SU-DHL-6 (cell line): ENCODE data around the gene UBAC1.
"Not testable (repeated sequence)": the region's sequence is repeated elsewhere in the genome, so short reads cannot be mapped to it uniquely, and the experiment has no call there.

Experiments
- H2AFZ ChIP-seq: fragments of 200-600 bp; sonication (generic); 2 replicates; pipeline ENCODE4 v1.6.1; 2014; ENCODE audit warnings: low read depth, mild to moderate bottlenecking, moderate library complexity, mixed read lengths, antibody characterized with exemption, low read length; ENCODE audit not compliant: severe bottlenecking
- H3F3A ChIP-seq: fragments of 200-600 bp; shearing (Covaris generic); 2 replicates; pipeline ENCODE4 v1.6.0; 2016; ENCODE audit warnings: antibody characterized with exemption, mild to moderate bottlenecking; ENCODE audit not compliant: insufficient read depth
- H3K27ac ChIP-seq: fragments of 200-600 bp; sonication (generic); 2 replicates; pipeline ENCODE4 v1.5.1; 2016; ENCODE audit warnings: low read depth, mild to moderate bottlenecking, low read length, moderate library complexity, mixed read lengths
- H3K27me3 ChIP-seq: fragments of 200-600 bp; sonication (generic), shearing (Covaris generic); 2 replicates; pipeline ENCODE4 v1.6.0; 2014; ENCODE audit warnings: mild to moderate bottlenecking, low read length
- H3K36me3 ChIP-seq: fragments of 200-600 bp; sonication (generic); 2 replicates; pipeline ENCODE4 v1.6.1; 2014; ENCODE audit warnings: mild to moderate bottlenecking, low read length, mixed read lengths
- H3K4me2 ChIP-seq: fragments of 300-600, 200-600 bp; shearing (Covaris generic), sonication (generic); 2 replicates; pipeline ENCODE4 v1.6.0; 2014; ENCODE audit warnings: low read length, low read depth, mild to moderate bottlenecking; ENCODE audit not compliant: poor library complexity, severe bottlenecking
- H3K4me3 ChIP-seq: fragments of 200-600 bp; sonication (generic); 2 replicates; pipeline ENCODE4 v1.5.1; 2014; ENCODE audit warnings: antibody characterized with exemption, low read length, mild to moderate bottlenecking, mixed read lengths; ENCODE audit not compliant: insufficient read depth, poor library complexity, severe bottlenecking
- H3K79me2 ChIP-seq: fragments of 200-600 bp; sonication (generic); 2 replicates; pipeline ENCODE4 v1.6.1; 2014; ENCODE audit warnings: mild to moderate bottlenecking, low read length, moderate library complexity; ENCODE audit not compliant: insufficient read depth
- H3K9ac ChIP-seq: fragments of 200-600 bp; sonication (generic); 2 replicates; pipeline ENCODE4 v1.7.0; 2014; ENCODE audit warnings: mild to moderate bottlenecking, low read length
- H3K9me2 ChIP-seq: fragments of 200-600 bp; sonication (generic); replicated peaks from 2 replicates; pipeline ENCODE4 v1.6.1; 2014; ENCODE audit warnings: low read length; ENCODE audit not compliant: insufficient read depth
- H3K9me3 ChIP-seq: fragments of 200-600 bp; sonication (generic); 2 replicates; pipeline ENCODE4 v1.6.1; 2014; ENCODE audit warnings: low read length, mixed read lengths; ENCODE audit not compliant: insufficient read depth
- H4K20me1 ChIP-seq: fragments of 200-600 bp; sonication (generic); 2 replicates; pipeline ENCODE4 v1.6.1; 2014; ENCODE audit warnings: low read depth, mild to moderate bottlenecking, antibody characterized with exemption, low read length, moderate library complexity, mixed read lengths
- EZH2phosphoT487 ChIP-seq: fragments of 200-600 bp; sonication (generic), shearing (Covaris generic); conservative IDR thresholded peaks from 2 replicates; pipeline ENCODE4 v1.6.1; 2018; ENCODE audit warnings: mild to moderate bottlenecking, antibody characterized with exemption, low read length, moderate library complexity, mixed read lengths
- TF ChIP-seq, protein P1 (sequence below): fragments of 200-600 bp; sonication (generic); IDR thresholded peaks from one replicate; pipeline ENCODE4 v1.5.1; 2017; ENCODE audit warnings: antibody characterized with exemption, mild to moderate bottlenecking, low read length, moderate library complexity; ENCODE audit not compliant: insufficient read depth, poor library complexity, severe bottlenecking

Gene UBAC1

GRCh38 chr9:135945969-135946368 lies 15.2 kb downstream of the UBAC1 start:
- H3K4me2 ChIP-seq, result no peak overlapping the region
- H3K9me2 ChIP-seq, result no peaks in the 10 kb centered on the region
- H4K20me1 ChIP-seq, result no peaks in the 10 kb centered on the region
- H3K36me3 ChIP-seq, result no peaks in the 10 kb centered on the region
- no peaks in the 10 kb centered on the region for H3K9me3 ChIP-seq
- TF ChIP-seq EZH2phosphoT487, result no peak
- TF ChIP-seq, protein P1, sequence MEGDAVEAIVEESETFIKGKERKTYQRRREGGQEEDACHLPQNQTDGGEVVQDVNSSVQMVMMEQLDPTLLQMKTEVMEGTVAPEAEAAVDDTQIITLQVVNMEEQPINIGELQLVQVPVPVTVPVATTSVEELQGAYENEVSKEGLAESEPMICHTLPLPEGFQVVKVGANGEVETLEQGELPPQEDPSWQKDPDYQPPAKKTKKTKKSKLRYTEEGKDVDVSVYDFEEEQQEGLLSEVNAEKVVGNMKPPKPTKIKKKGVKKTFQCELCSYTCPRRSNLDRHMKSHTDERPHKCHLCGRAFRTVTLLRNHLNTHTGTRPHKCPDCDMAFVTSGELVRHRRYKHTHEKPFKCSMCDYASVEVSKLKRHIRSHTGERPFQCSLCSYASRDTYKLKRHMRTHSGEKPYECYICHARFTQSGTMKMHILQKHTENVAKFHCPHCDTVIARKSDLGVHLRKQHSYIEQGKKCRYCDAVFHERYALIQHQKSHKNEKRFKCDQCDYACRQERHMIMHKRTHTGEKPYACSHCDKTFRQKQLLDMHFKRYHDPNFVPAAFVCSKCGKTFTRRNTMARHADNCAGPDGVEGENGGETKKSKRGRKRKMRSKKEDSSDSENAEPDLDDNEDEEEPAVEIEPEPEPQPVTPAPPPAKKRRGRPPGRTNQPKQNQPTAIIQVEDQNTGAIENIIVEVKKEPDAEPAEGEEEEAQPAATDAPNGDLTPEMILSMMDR, result no peak
- H2AFZ ChIP-seq, result no peak overlapping the region
- H3K4me3 ChIP-seq, result no peak overlapping the region
- H3K79me2 ChIP-seq, result no peaks in the 10 kb centered on the region
- no peaks in the 10 kb centered on the region for H3K27me3 ChIP-seq
- H3F3A ChIP-seq, result no peaks in the 10 kb centered on the region
- H3K9ac ChIP-seq, result no peak overlapping the region
- H3K27ac ChIP-seq, result no peak overlapping the region

DNA sequence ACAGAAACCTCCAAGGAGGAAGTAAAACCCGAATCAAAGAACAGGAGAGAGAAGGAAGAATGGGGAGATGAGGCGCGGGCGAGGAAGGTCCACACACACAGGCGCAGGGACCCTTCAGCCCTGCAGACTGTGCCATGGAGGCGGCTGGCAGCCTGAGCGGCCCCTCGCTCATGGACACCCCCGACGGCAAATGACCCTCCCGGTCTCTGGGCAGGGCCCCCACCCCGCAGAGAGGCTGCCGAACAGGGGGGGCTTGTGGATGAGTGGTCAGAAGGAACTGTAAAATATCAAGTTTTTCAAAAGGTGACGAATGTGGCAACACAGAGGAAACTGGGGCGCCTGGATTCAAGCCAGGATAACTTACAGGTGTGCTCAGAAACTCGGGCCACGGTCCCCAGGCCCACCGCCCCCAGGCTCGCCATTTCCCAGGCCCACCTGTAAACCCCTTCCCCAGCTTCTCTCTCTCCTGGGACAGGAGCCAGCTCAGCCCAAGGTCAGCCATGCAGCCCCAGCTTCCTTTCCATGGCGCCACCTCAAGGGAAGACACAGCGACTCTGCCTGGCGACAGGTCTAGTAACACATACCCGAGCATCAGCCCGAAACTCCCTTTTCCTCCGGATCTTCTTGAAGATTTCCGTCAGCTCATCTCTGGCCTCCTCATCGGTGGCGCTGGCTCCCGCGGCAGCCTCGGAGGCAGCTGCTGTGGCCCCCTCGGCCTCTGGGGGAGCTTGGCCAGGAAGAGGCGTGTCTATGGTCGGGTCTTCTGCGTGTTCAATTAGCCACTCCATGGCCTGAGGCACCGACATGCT lies 16.5 kb downstream of the UBAC1 start:
- no peak overlapping the region for H2AFZ ChIP-seq
- no peaks in the 10 kb centered on the region for H3K9me3 ChIP-seq
- no peak overlapping the region for H3K4me3 ChIP-seq
- H3K36me3 ChIP-seq, result no peaks in the 10 kb centered on the region
- H3K79me2 ChIP-seq, result no peaks in the 10 kb centered on the region
- no peaks in the 10 kb centered on the region for H3K27me3 ChIP-seq
- H4K20me1 ChIP-seq, result no peaks in the 10 kb centered on the region
- no peak for TF ChIP-seq EZH2phosphoT487
- TF ChIP-seq, protein P1, result no peak
- H3K27ac ChIP-seq, result no peak overlapping the region
- no peaks in the 10 kb centered on the region for H3F3A ChIP-seq
- H3K9me2 ChIP-seq, result no peaks in the 10 kb centered on the region
- no peak overlapping the region for H3K9ac ChIP-seq
- H3K4me2 ChIP-seq, result no peak overlapping the region

GRCh38 chr9:135943604-135944003 lies 17.6 kb downstream of the UBAC1 start:
- H4K20me1 ChIP-seq, H3K4me2 ChIP-seq, H3K9ac ChIP-seq, H3K27ac ChIP-seq, H3K27me3 ChIP-seq, H3K36me3 ChIP-seq, H3K79me2 ChIP-seq, H3F3A ChIP-seq, H3K9me3 ChIP-seq, H3K9me2 ChIP-seq, H3K4me3 ChIP-seq, H2AFZ ChIP-seq: not testable (repeated sequence)

- no peaks in the 10 kb centered on the region for H3K79me2 ChIP-seq
- TF ChIP-seq, protein P1, result no peak
- TF ChIP-seq EZH2phosphoT487, result no peak
- H3F3A ChIP-seq, result no peaks in the 10 kb centered on the region
- no peaks in the 10 kb centered on the region for H4K20me1 ChIP-seq
- H3K27ac ChIP-seq, result no peak overlapping the region
- H3K9me3 ChIP-seq, result no peaks in the 10 kb centered on the region
- H2AFZ ChIP-seq, result no peak overlapping the region
- no peak overlapping the region for H3K4me3 ChIP-seq
- no peaks in the 10 kb centered on the region for H3K36me3 ChIP-seq
- H3K9me2 ChIP-seq, result no peaks in the 10 kb centered on the region
- H3K9ac ChIP-seq, result no peak overlapping the region
- H3K27me3 ChIP-seq, result no peaks in the 10 kb centered on the region
- no peak overlapping the region for H3K4me2 ChIP-seq
These were observed 19.7 kb downstream of the UBAC1 start for GRCh38 chr9:135941288-135941995.
